ENCODE measurements around the gene USP40.

- no peak for TF ChIP-seq CTCF (conservative IDR thresholded peaks at IDR 0.05; ENCODE audit: low read length)
- no peak for TF ChIP-seq EZH2phosphoT487 (IDR thresholded peaks at IDR 0.05; ENCODE audit: borderline replicate concordance, low read depth, low read length)
Measured at GRCh38 chr2:233430081-233430480, 136.5 kb downstream of the USP40 start.
